Measurements from ENCODE around the gene BAIAP2. TPM values are rescaled to one million over a fixed set of nuclear protein-coding genes. Genes with fewer than 3 reads are reported as not detected.

BAIAP2 gene
- polyA plus RNA-seq, 2 of the 4 experiments (the other 2 are of a cell fraction), result 7.1 to 27.5 TPM

DNA sequence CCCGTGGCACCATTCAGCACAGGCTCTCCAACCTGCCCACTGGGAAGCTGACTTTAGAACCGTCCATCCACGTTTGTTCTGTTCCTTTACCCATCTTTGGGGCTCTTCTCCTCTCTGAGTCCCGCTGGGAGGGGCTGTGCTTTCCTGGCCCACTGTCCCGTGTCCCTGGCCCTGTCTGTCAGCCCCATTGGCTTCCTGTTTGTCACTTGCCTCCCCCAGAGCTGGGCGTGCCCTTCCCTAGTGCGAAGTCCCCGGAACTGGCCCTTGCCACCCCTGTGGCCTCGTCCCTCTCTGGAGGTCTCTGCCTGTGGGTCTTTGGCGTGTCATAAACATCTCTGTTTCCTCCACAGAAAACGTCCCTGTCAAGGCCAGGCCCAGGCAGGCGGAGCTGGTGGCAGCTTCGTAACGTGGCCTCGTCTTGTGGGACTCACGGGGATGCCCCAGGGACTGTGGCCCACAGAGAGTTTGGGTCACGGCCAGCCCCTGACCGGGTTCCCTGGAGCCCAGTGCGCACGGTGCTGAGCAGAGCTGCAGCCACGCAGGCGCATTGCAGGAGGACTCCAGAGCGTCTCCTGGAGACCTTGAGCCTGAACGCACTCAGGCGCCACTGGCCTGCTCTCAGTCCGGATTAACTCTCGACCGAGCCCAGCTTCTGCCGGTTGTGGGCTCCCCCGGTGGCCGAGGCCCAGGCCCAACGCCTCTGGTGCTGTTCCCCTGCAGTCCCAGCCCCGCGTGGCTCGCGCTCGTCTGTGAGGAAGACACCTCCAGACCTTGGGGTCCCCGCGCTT is 36.0 kb upstream of the BAIAP2 start:
- CTCF ChIA-PET, result interaction anchor here (0.9 to 9.1 kb wide), 6 partner anchors 8 to 572 kb away, joined by 3 to 56 read pairs (median 4); no protein-coding TSS in a partner anchor
- 90% methylated on average over 37 of the region's 39 CpGs for WGBS (ENCODE audit: missing lambda C conversion rate)
- no peak for ATAC-seq
- Histone ChIP-seq H3K4me1 (peaks cover 13% of the 10 kb centered on the region), H3K4me3 (no peak overlapping the region), H3K27ac (no peak overlapping the region), H3K4me2 (no peak overlapping the region), H3K9me3 (no peaks in the 10 kb centered on the region)
- FAIRE-seq, result no peak
- DNase-seq (ENCODE audit: low read depth in 1 of 2, low spot score in 1 of 2), result no peak
- POLR2A ChIA-PET, result no interaction called here
- TF ChIP-seq POLR2AphosphoS2 (conservative IDR thresholded peaks at IDR 0.05; ENCODE audit: low read length) (no peak), POLR2A (IDR thresholded peaks at IDR 0.05; ENCODE audit: low read length) (no peak), BHLHE40 (IDR thresholded peaks at IDR 0.05; ENCODE audit: low read depth, low read length) (no peak), RAD21 (conservative IDR thresholded peaks at IDR 0.05 in 1 of 2, IDR thresholded peaks at IDR 0.05 in 1 of 2) (no peak), FOSL2 (IDR thresholded peaks at IDR 0.05) (no peak), FOSL2 (CRISPR knock-in tag; IDR thresholded peaks at IDR 0.05) (no peak), KDM5A (IDR thresholded peaks at IDR 0.05) (no peak)
- TF ChIP-seq, protein P1, sequence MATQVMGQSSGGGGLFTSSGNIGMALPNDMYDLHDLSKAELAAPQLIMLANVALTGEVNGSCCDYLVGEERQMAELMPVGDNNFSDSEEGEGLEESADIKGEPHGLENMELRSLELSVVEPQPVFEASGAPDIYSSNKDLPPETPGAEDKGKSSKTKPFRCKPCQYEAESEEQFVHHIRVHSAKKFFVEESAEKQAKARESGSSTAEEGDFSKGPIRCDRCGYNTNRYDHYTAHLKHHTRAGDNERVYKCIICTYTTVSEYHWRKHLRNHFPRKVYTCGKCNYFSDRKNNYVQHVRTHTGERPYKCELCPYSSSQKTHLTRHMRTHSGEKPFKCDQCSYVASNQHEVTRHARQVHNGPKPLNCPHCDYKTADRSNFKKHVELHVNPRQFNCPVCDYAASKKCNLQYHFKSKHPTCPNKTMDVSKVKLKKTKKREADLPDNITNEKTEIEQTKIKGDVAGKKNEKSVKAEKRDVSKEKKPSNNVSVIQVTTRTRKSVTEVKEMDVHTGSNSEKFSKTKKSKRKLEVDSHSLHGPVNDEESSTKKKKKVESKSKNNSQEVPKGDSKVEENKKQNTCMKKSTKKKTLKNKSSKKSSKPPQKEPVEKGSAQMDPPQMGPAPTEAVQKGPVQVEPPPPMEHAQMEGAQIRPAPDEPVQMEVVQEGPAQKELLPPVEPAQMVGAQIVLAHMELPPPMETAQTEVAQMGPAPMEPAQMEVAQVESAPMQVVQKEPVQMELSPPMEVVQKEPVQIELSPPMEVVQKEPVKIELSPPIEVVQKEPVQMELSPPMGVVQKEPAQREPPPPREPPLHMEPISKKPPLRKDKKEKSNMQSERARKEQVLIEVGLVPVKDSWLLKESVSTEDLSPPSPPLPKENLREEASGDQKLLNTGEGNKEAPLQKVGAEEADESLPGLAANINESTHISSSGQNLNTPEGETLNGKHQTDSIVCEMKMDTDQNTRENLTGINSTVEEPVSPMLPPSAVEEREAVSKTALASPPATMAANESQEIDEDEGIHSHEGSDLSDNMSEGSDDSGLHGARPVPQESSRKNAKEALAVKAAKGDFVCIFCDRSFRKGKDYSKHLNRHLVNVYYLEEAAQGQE (IDR thresholded peaks at IDR 0.05), result no peak

DNA sequence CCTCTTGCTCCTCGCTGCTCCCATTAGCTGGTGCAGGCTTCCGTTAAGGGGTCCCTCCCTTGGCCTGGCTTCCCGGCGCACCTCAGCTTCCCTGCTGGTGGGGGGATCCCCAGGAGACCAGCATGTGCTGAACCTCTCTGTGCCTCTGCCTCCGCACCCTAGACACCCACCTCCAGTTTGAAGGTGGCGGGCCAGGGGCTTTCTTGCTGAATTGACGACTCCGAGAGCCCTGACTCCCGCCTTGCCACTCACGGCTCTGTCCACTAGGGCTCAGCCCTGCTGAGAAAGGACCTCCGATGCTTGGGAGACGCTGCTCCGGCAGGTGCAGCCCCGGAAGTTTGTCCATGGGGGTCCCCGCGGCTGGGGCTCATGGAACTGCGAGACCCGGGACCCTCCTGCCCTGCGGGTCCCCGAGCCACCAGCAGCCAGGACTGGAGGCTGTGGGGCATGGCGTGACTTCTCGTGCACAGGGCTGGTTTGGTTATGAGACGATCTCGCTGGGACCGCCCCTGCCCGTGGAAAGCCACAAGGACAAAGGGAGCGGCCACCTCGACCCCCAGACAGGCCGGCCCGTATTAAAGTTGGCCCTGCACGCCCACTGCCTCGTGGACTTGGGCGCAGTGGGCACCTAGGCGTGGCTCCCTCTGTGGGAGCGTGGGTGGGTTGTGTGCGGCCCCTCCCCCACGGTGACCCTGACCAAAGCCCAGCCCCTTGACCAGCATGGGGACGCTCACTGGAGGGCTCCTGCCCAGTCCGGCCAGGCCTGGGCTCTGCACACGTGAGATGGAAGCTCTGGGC is 35.2 kb upstream of the BAIAP2 start:
- Histone ChIP-seq H3K4me1 (peaks cover 20% of the 10 kb centered on the region), H3K4me2 (no peak overlapping the region), H3K9me3 (no peaks in the 10 kb centered on the region), H3K4me3 (no peak overlapping the region), H3K27ac (no peak overlapping the region)
- DNase-seq (ENCODE audit: low read depth in 1 of 2, low spot score in 1 of 2) (no peak), ATAC-seq (no peak), FAIRE-seq (no peak)
- CTCF ChIA-PET, result interaction anchor here (0.6 to 9.1 kb wide), 9 partner anchors 8 to 573 kb away, joined by 3 to 56 read pairs (median 4); partner anchors contain the start of gene CHMP6
- POLR2A ChIA-PET, result no interaction called here
- no peak for TF ChIP-seq EHMT2 (IDR thresholded peaks at IDR 0.05; ENCODE audit: low read depth)
- no peak for TF ChIP-seq RAD21 (conservative IDR thresholded peaks at IDR 0.05 in 1 of 2, IDR thresholded peaks at IDR 0.05 in 1 of 2)
- TF ChIP-seq JUNB (IDR thresholded peaks at IDR 0.05), result no peak
- 90% methylated on average over 34 of the region's 40 CpGs for WGBS (ENCODE audit: missing lambda C conversion rate)

DNA sequence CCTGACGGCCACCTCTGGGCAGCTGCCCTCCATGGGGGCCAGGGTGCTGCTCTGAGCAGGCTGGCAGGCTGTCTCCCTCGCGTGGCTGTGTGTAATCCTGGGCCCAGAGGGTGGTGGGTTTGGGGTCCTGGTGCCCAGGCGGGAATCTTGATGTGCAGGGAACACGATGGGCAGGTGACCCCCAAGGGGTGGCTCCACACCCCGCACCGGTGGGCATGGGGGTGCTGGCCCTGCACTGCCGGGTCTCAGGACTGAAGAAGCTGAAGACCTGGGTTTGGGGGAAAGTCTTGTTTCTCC is 34.7 kb upstream of the BAIAP2 start:
- no peak for FAIRE-seq

More for the DNA sequence above, 34.7 kb upstream of the BAIAP2 start:
- 93% methylated on average over 7 of the region's 8 CpGs for WGBS (ENCODE audit: missing lambda C conversion rate)
- H3K9me3 ChIP-seq, result no peaks in the 10 kb centered on the region
- POLR2A ChIA-PET, result no interaction called here
- TF ChIP-seq RARB (CRISPR knock-in tag; IDR thresholded peaks at IDR 0.05) (no peak), ZC3H11A (IDR thresholded peaks at IDR 0.05) (no peak), CHD4 (IDR thresholded peaks at IDR 0.05; ENCODE audit: borderline replicate concordance) (no peak), RAD21 (conservative IDR thresholded peaks at IDR 0.05 in 1 of 2, IDR thresholded peaks at IDR 0.05 in 1 of 2) (no peak), ZNF302 (CRISPR knock-in tag; IDR thresholded peaks at IDR 0.05) (no peak)
- TF ChIP-seq, protein P2, sequence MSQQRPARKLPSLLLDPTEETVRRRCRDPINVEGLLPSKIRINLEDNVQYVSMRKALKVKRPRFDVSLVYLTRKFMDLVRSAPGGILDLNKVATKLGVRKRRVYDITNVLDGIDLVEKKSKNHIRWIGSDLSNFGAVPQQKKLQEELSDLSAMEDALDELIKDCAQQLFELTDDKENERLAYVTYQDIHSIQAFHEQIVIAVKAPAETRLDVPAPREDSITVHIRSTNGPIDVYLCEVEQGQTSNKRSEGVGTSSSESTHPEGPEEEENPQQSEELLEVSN (IDR thresholded peaks at IDR 0.05; ENCODE audit: borderline replicate concordance, low read depth), result no peak
- TF ChIP-seq, protein P3, sequence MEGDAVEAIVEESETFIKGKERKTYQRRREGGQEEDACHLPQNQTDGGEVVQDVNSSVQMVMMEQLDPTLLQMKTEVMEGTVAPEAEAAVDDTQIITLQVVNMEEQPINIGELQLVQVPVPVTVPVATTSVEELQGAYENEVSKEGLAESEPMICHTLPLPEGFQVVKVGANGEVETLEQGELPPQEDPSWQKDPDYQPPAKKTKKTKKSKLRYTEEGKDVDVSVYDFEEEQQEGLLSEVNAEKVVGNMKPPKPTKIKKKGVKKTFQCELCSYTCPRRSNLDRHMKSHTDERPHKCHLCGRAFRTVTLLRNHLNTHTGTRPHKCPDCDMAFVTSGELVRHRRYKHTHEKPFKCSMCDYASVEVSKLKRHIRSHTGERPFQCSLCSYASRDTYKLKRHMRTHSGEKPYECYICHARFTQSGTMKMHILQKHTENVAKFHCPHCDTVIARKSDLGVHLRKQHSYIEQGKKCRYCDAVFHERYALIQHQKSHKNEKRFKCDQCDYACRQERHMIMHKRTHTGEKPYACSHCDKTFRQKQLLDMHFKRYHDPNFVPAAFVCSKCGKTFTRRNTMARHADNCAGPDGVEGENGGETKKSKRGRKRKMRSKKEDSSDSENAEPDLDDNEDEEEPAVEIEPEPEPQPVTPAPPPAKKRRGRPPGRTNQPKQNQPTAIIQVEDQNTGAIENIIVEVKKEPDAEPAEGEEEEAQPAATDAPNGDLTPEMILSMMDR (IDR thresholded peaks at IDR 0.05), result no peak
- ATAC-seq (no peak), DNase-seq (ENCODE audit: low read depth in 1 of 2, low spot score in 1 of 2) (no peak)
- H3K4me1 ChIP-seq, result peaks cover 20% of the 10 kb centered on the region
- no peak overlapping the region for H3K4me3 ChIP-seq
- H3K27ac ChIP-seq, result no peak overlapping the region
- H3K4me2 ChIP-seq, result no peak overlapping the region
- CTCF ChIA-PET, result interaction anchor here (1.2 to 9.1 kb wide), 5 partner anchors 9 to 230 kb away, joined by 3 to 56 read pairs (median 5); partner anchors contain the start of gene CHMP6

Data from A549 (cell line).